Glutamatergic neuron (in vitro differentiated cells): ENCODE measurements around the gene MED17. TPM values are rescaled to one million over a fixed set of nuclear protein-coding genes. Genes with fewer than 3 reads are reported as not detected.

ENCODE experiments used
- DNase-seq: peaks from one replicate; pipeline ENCODE4 v3.0.0; 2022
- H3K27ac Mint-ChIP-seq: one replicate; pipeline ENCODE4 v1.8.0; 2020; ENCODE audit warnings: mild to moderate bottlenecking, mixed read lengths, inconsistent platforms; ENCODE audit not compliant: unreplicated experiment
- H3K27me3 Mint-ChIP-seq: one replicate; pipeline ENCODE4 v1.8.0; 2020; ENCODE audit warnings: mild to moderate bottlenecking, moderate library complexity, mixed read lengths, inconsistent platforms; ENCODE audit not compliant: unreplicated experiment
- H3K36me3 Mint-ChIP-seq: one replicate; pipeline ENCODE4 v1.8.0; 2020; ENCODE audit warnings: mild to moderate bottlenecking, mixed read lengths, inconsistent platforms; ENCODE audit not compliant: unreplicated experiment
- H3K4me1 Mint-ChIP-seq: one replicate; pipeline ENCODE4 v1.8.0; 2020; ENCODE audit warnings: mild to moderate bottlenecking, low read depth, mixed read lengths, inconsistent platforms; ENCODE audit not compliant: unreplicated experiment
- H3K4me3 Mint-ChIP-seq: one replicate; pipeline ENCODE4 v1.8.0; 2020; ENCODE audit warnings: mild to moderate bottlenecking, mixed read lengths, inconsistent platforms; ENCODE audit not compliant: unreplicated experiment
- H3K9me3 Mint-ChIP-seq: one replicate; pipeline ENCODE4 v1.8.0; 2020; ENCODE audit warnings: mild to moderate bottlenecking, moderate library complexity, mixed read lengths, inconsistent platforms; ENCODE audit not compliant: unreplicated experiment
- total RNA-seq: library from RNA; stranded (reverse); fragmentation: NEBNext Ultra II Directional; extraction: Animal tissue kit (Norgen Biotek cat#: 25700); gene quantifications from one replicate; pipeline ENCODE4 v1.2.1, GENCODE V29; 2021; ENCODE audit not compliant: unreplicated experiment
- TF ChIP-seq, protein P1 (sequence below): fragments of 200-600 bp; sonication (generic); IDR thresholded peaks from one replicate; pipeline ENCODE4 v1.5.0; 2021; ENCODE audit not compliant: partially characterized antibody, unreplicated experiment

MED17 gene
- total RNA-seq, 1 donor from 2014 or later = 73.0 TPM

DNA sequence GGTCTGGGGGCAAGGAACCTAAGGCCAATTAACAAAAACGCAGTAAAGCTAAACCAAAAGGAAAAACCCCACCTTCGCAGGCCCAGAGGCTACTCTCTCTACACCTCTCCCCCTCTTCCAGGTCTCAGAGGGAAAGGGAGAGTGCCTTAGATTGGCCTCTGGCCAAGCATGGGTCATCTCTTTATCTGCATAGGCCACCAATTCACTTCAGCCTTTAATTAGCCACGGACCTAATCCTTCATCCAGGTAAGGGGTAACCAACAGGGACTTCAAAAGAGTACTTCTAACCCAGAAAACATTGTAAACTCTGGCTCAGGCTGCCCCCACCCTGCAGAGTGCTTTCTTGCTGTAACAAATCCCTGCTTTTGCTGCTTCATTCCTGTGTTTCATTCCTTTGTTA lies 56.9 kb downstream of the MED17 start:
- H3K27me3 Mint-ChIP-seq = peaks cover 5% of the 10 kb centered on the region
- TF ChIP-seq, protein P1, sequence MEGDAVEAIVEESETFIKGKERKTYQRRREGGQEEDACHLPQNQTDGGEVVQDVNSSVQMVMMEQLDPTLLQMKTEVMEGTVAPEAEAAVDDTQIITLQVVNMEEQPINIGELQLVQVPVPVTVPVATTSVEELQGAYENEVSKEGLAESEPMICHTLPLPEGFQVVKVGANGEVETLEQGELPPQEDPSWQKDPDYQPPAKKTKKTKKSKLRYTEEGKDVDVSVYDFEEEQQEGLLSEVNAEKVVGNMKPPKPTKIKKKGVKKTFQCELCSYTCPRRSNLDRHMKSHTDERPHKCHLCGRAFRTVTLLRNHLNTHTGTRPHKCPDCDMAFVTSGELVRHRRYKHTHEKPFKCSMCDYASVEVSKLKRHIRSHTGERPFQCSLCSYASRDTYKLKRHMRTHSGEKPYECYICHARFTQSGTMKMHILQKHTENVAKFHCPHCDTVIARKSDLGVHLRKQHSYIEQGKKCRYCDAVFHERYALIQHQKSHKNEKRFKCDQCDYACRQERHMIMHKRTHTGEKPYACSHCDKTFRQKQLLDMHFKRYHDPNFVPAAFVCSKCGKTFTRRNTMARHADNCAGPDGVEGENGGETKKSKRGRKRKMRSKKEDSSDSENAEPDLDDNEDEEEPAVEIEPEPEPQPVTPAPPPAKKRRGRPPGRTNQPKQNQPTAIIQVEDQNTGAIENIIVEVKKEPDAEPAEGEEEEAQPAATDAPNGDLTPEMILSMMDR = no peak
- no peak overlapping the region for H3K27ac Mint-ChIP-seq
- no peak overlapping the region for H3K4me3 Mint-ChIP-seq
- no peaks in the 10 kb centered on the region for H3K36me3 Mint-ChIP-seq
- no peaks in the 10 kb centered on the region for H3K9me3 Mint-ChIP-seq
- no peak for DNase-seq
- no peaks in the 10 kb centered on the region for H3K4me1 Mint-ChIP-seq

DNA sequence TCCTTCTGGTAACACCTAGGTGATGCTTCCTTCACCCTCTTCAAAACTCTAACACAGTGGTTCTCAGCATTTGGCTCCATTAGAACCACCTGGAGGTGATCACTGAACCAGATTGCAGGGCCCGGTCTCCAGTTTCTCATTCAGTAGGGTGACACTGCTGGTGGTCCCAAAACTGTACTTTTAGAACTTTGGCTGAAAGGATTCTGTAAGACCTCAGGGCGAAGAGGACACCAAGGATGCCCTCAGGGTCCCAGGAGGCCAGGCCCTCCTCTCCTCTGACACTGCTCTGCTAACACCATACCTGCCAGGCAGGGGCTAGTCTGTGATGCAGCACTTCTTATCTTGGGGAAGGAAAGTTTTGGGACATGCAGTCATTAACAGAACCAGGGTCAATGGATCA lies 57.4 kb downstream of the MED17 start:
- DNase-seq = no peak
- TF ChIP-seq, protein P1 = no peak

DNA sequence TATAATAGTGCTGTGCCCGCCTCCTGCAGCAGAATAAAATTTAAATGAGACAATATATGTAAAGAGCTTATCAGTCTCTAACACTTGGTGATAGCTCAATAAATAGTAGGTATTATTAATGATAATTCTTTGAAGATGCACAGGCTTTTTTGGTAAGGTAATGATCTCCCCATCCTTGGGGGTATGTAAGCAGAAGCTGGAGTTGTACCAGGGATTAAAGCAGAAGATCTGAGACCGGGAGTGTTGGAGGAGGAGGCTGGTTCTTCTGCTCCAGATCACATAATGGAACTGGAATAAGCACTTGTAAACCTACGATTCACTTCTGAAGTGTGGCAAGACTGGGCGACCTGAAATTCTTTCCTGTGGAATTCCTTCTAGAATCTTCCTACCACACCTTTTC lies 58.0 kb downstream of the MED17 start:
- no peak overlapping the region for H3K27ac Mint-ChIP-seq
- peaks cover 5% of the 10 kb centered on the region for H3K27me3 Mint-ChIP-seq
- no peaks in the 10 kb centered on the region for H3K36me3 Mint-ChIP-seq
- H3K9me3 Mint-ChIP-seq = no peaks in the 10 kb centered on the region
- H3K4me3 Mint-ChIP-seq = no peak overlapping the region
- no peak for DNase-seq
- H3K4me1 Mint-ChIP-seq = no peaks in the 10 kb centered on the region
- TF ChIP-seq, protein P1 = no peak

More for the DNA sequence above, 57.4 kb downstream of the MED17 start:
- Mint-ChIP-seq H3K4me1 (no peaks in the 10 kb centered on the region), H3K36me3 (no peaks in the 10 kb centered on the region), H3K27me3 (peaks cover 5% of the 10 kb centered on the region), H3K9me3 (no peaks in the 10 kb centered on the region), H3K4me3 (no peak overlapping the region), H3K27ac (no peak overlapping the region)

DNA sequence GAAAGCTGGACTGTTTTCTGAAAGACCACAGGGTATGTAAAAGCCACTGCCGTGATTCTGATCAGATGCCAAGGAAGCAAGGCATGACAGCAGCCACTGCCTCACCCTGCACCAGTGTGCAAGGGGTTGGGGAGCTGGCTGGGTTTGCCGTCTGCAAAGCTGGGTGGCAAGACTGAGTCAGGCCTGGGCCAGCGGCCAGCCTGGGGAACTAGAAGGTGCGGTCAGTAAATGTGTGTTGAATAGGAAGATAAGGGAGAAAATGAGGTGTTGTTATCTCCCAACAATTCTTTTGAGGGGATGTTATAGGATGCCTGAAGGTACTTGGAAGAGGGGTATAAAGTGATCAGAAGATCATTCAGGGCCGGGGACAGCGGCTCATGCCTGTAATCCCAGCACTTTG lies 58.4 kb downstream of the MED17 start:
- TF ChIP-seq, protein P1 = no peak
- Mint-ChIP-seq H3K4me3 (no peak overlapping the region), H3K4me1 (no peaks in the 10 kb centered on the region), H3K27ac (no peak overlapping the region), H3K27me3 (peaks cover 5% of the 10 kb centered on the region), H3K36me3 (no peaks in the 10 kb centered on the region), H3K9me3 (no peaks in the 10 kb centered on the region)
- no peak for DNase-seq

DNA sequence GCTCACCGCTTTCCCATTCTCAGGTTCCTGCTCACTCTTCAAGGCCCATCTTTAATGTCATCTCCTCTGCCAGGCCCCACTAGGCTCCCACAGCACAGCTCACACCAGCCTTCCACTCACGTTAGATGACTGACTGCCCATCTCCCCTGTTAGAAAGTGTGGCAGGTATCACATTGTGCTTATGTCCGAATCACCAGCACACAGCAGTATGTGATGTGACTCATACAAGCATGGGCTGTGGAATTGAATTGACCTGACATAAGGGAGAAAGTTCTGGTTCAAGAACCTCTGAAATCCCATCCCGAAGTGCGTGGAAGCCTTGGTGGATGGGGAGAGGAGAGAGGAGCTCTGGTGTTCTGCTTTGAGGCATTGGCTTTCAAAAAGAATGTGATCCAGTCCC lies 59.8 kb downstream of the MED17 start:
- H3K4me1 Mint-ChIP-seq = no peaks in the 10 kb centered on the region
- H3K27ac Mint-ChIP-seq = no peak overlapping the region
- TF ChIP-seq, protein P1 = no peak
- no peaks in the 10 kb centered on the region for H3K36me3 Mint-ChIP-seq
- H3K9me3 Mint-ChIP-seq = no peaks in the 10 kb centered on the region
- DNase-seq = no peak
- peaks cover 5% of the 10 kb centered on the region for H3K27me3 Mint-ChIP-seq
- H3K4me3 Mint-ChIP-seq = no peak overlapping the region
